T-cell (primary cell): ENCODE data around the gene IL36B. TPM values are rescaled to one million over a fixed set of nuclear protein-coding genes. Genes with fewer than 3 reads are reported as not detected.

ENCODE experiments used
- ATAC-seq, 4 experiments: fragments of 200-7000 bp in 3 of 4; fragments of 150-1000 bp in 1 of 4; cut with Tn5 transposase; replicated peaks in 1 of 4; 1 replicate in 3 of 4; 2 replicates in 1 of 4; pipeline ENCODE4 v1.10.0; 2021; ENCODE audit warnings: moderate library complexity in 3 of 4, mild to moderate bottlenecking in 2 of 4, moderate number of reproducible peaks in 1 of 4
- CTCF ChIA-PET, 2 donors: fragments of 300-600 bp; sonication (Branson Sonifier 250); formaldehyde crosslinking; loops; one replicate each; lab custom pipeline; 2022; ENCODE audit warnings: antibody characterized with exemption in 2 of 2; lab: Charles Lee
- POLR2A ChIA-PET, 2 donors: fragments of 300-600 bp; sonication (Branson Sonifier 250); formaldehyde crosslinking; loops; one replicate each; lab custom pipeline; 2022; ENCODE audit warnings: antibody characterized with exemption in 2 of 2; lab: Charles Lee
- DNase-seq, 35 experiments: peaks; one replicate each; pipeline versions ENCODE4 v3.0.0 to v3.0.0-alpha.2; 2013 to 2023
- H3K27ac ChIP-seq: one replicate; pipeline ENCODE4 v1.5.1; 2013; ENCODE audit warnings: low read length
- H3K27me3 ChIP-seq, 2 experiments: replicated peaks in 1 of 2; 1 replicate in 1 of 2; 2 replicates in 1 of 2; pipeline versions ENCODE4 v1.6.1 to v1.7.0; 2013; ENCODE audit warnings: low read length in 1 of 2, mixed read lengths in 1 of 2; ENCODE audit not compliant: control insufficient read depth in 2 of 2, insufficient read depth in 2 of 2; ENCODE audit errors: extremely low read depth in 1 of 2
- H3K36me3 ChIP-seq, 2 donors: 1 replicate in 1 of 2; 2 replicates in 1 of 2; pipeline versions ENCODE4 v1.6.1 to v1.7.0; 2013; ENCODE audit warnings: low read length in 1 of 2; ENCODE audit not compliant: control insufficient read depth in 2 of 2, insufficient read depth in 1 of 2; ENCODE audit errors: extremely low read depth in 1 of 2
- H3K4me1 ChIP-seq, 2 experiments: 1 replicate in 1 of 2; 2 replicates in 1 of 2; pipeline versions ENCODE4 v1.6.1 to v1.7.0; 2013; ENCODE audit warnings: low read length in 2 of 2, mixed read lengths in 1 of 2; ENCODE audit not compliant: insufficient read depth in 2 of 2, control insufficient read depth in 1 of 2; ENCODE audit errors: extremely low read depth in 1 of 2
- H3K4me3 ChIP-seq, 2 donors: 1 replicate in 1 of 2; 2 replicates in 1 of 2; pipeline versions ENCODE4 v1.5.1 to v1.7.0; 2013; ENCODE audit warnings: mild to moderate bottlenecking in 2 of 2, low read length in 1 of 2, moderate library complexity in 1 of 2; ENCODE audit not compliant: control insufficient read depth in 1 of 2; ENCODE audit errors: extremely low read depth in 1 of 2
- H3K9me3 ChIP-seq: 2 replicates; pipeline ENCODE4 v1.7.0; 2013
- H3K27ac Mint-ChIP-seq, 2 donors: one replicate each; pipeline ENCODE4 v1.8.0; 2020 to 2021; ENCODE audit warnings: mild to moderate bottlenecking in 2 of 2, mixed read lengths in 2 of 2
- H3K27me3 Mint-ChIP-seq, 2 donors: one replicate each; pipeline ENCODE4 v1.8.0; 2021 to 2022; ENCODE audit warnings: mixed read lengths in 2 of 2
- H3K36me3 Mint-ChIP-seq: one replicate; pipeline ENCODE4 v1.8.0; 2021; ENCODE audit warnings: mixed read lengths
- H3K4me1 Mint-ChIP-seq, 3 donors: one replicate each; pipeline ENCODE4 v1.8.0; 2020 to 2022; ENCODE audit warnings: mixed read lengths in 3 of 3, mild to moderate bottlenecking in 1 of 3
- H3K4me3 Mint-ChIP-seq, 3 donors: one replicate each; pipeline ENCODE4 v1.8.0; 2020 to 2022; ENCODE audit warnings: mild to moderate bottlenecking in 3 of 3, mixed read lengths in 3 of 3, moderate library complexity in 3 of 3
- H3K9me3 Mint-ChIP-seq, 3 donors: one replicate each; pipeline ENCODE4 v1.8.0; 2020 to 2022; ENCODE audit warnings: mixed read lengths in 3 of 3
- WGBS: methylation state at CpG from one replicate; pipeline ENCODE4 v1.1.5; 2013; ENCODE audit warnings: missing lambda C conversion rate; ENCODE audit not compliant: insufficient coverage; 5-methylcytosine and 5-hydroxymethylcytosine counted together
- total RNA-seq, 35 experiments: library from RNA in 6 of 35; stranded (reverse) in 6 of 35; fragments of 120-200 nt in 1 of 35; gene quantifications; one replicate each; pipeline versions ENCODE4 v1.2.1 to v1.2.4 and lab custom pipeline; 2013 to 2026

Gene IL36B
- total RNA-seq, 5 donors from 2014 or later (not counting 1 experiment from before 2014, with no cell fraction given), result not detected

DNA sequence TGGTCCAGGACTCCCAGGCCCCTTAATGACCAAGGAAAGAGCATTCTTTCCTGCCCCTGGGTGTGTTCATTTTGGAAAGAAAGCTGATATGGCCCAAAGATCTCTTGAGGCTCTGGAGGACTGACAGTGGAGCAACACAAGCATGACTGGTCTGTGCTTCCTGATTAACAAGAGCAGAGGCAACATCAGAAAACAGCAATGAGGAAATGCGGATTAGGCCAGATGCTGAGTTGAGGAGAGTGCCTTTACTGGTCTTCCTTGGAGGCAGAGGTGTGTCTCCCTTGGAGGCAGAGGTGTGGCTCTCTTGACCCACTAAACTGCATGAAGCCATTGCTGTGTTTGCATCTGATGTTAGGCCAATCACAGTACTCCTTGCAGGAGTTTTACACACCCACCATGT, 19.9 kb downstream of the IL36B start:
- Mint-ChIP-seq H3K4me3 (no peak overlapping the region), H3K9me3 (no peaks in the 10 kb centered on the region), H3K36me3 (no peaks in the 10 kb centered on the region), H3K27me3 (peaks cover 4 to 11% of the 10 kb centered on the region in 2 donors), H3K4me1 (no peaks in the 10 kb centered on the region), H3K27ac (no peak overlapping the region)
- WGBS, result 89% methylated on average over 1 of the region's 1 CpG
- ATAC-seq, result no peak
- Histone ChIP-seq H3K27me3 (peaks cover 0 to 6% of the 10 kb centered on the region in 2 experiments), H3K4me3 (no peak overlapping the region), H3K4me1 (no peaks in the 10 kb centered on the region), H3K27ac (no peak overlapping the region), H3K36me3 (no peaks in the 10 kb centered on the region), H3K9me3 (no peaks in the 10 kb centered on the region)
- CTCF ChIA-PET, result no interaction called here
- DNase-seq, result no peak
- POLR2A ChIA-PET, result interaction anchor here in 1 of 2 donors (0.7 kb wide), 1 partner anchor 41 kb away, joined by 3 read pairs; no protein-coding TSS in a partner anchor

- Histone ChIP-seq H3K27ac (no peak overlapping the region), H3K9me3 (no peaks in the 10 kb centered on the region), H3K27me3 (peaks cover 0 to 3% of the 10 kb centered on the region in 2 experiments), H3K36me3 (no peaks in the 10 kb centered on the region), H3K4me1 (no peaks in the 10 kb centered on the region), H3K4me3 (no peak overlapping the region)
- no peak for ATAC-seq
- H3K27me3 Mint-ChIP-seq, result peaks cover 14% of the 10 kb centered on the region in 2 donors
- H3K27ac Mint-ChIP-seq, result no peak overlapping the region
- ChIA-PET POLR2A (no interaction called here), CTCF (no interaction called here)
- no peaks in the 10 kb centered on the region for H3K9me3 Mint-ChIP-seq
- H3K4me1 Mint-ChIP-seq, result no peaks in the 10 kb centered on the region
- no peaks in the 10 kb centered on the region for H3K36me3 Mint-ChIP-seq
- 0% methylated on average over 1 of the region's 1 CpG for WGBS
- DNase-seq, result no peak
- H3K4me3 Mint-ChIP-seq, result no peak overlapping the region
These were observed 24.6 kb downstream of the IL36B start for GRCh38 chr2:113028112-113028511.

GRCh38 chr2:113027691-113028090, 25.0 kb downstream of the IL36B start:
- peaks cover 14% of the 10 kb centered on the region in 2 donors for H3K27me3 Mint-ChIP-seq

GRCh38 chr2:113025737-113026136, 26.9 kb downstream of the IL36B start:
- H3K4me3 ChIP-seq, result no peak overlapping the region
- Mint-ChIP-seq H3K27me3 (peaks cover 14% of the 10 kb centered on the region in 2 donors), H3K36me3 (no peaks in the 10 kb centered on the region), H3K27ac (no peak overlapping the region), H3K4me3 (no peak overlapping the region), H3K9me3 (no peaks in the 10 kb centered on the region), H3K4me1 (no peaks in the 10 kb centered on the region)
- H3K9me3 ChIP-seq, result no peaks in the 10 kb centered on the region
- ATAC-seq, result no peak
- CTCF ChIA-PET, result no interaction called here
- H3K27me3 ChIP-seq, result peaks cover 0 to 3% of the 10 kb centered on the region in 2 experiments
- no peaks in the 10 kb centered on the region for H3K4me1 ChIP-seq
- WGBS, result 27% methylated on average over 1 of the region's 2 CpGs
- DNase-seq, result no peak
- no peaks in the 10 kb centered on the region for H3K36me3 ChIP-seq
- H3K27ac ChIP-seq, result no peak overlapping the region
- POLR2A ChIA-PET, result no interaction called here

More at GRCh38 chr2:113027691-113028090, 25.0 kb downstream of the IL36B start:
- Histone ChIP-seq H3K27me3 (peaks cover 0 to 3% of the 10 kb centered on the region in 2 experiments), H3K4me1 (no peaks in the 10 kb centered on the region), H3K4me3 (no peak overlapping the region), H3K27ac (no peak overlapping the region), H3K9me3 (no peaks in the 10 kb centered on the region), H3K36me3 (no peaks in the 10 kb centered on the region)
- ATAC-seq (no peak), DNase-seq (no peak)
- Mint-ChIP-seq H3K9me3 (no peaks in the 10 kb centered on the region), H3K27ac (no peak overlapping the region), H3K4me1 (no peaks in the 10 kb centered on the region), H3K36me3 (no peaks in the 10 kb centered on the region), H3K4me3 (no peak overlapping the region)
- WGBS, result 54% methylated on average over 1 of the region's 2 CpGs
- ChIA-PET POLR2A (no interaction called here), CTCF (no interaction called here)

- Mint-ChIP-seq H3K27ac (no peak overlapping the region), H3K36me3 (no peaks in the 10 kb centered on the region), H3K9me3 (no peaks in the 10 kb centered on the region), H3K4me3 (no peak overlapping the region), H3K4me1 (no peaks in the 10 kb centered on the region), H3K27me3 (peaks cover 14 to 16% of the 10 kb centered on the region in 2 donors)
- POLR2A ChIA-PET, result no interaction called here
- WGBS, result 88% methylated on average over 1 of the region's 2 CpGs
- Histone ChIP-seq H3K27me3 (peaks cover 0 to under 1% of the 10 kb centered on the region in 2 experiments), H3K36me3 (no peaks in the 10 kb centered on the region), H3K9me3 (no peaks in the 10 kb centered on the region), H3K4me3 (no peak overlapping the region), H3K27ac (no peak overlapping the region), H3K4me1 (no peaks in the 10 kb centered on the region)
- no peak for DNase-seq
- no peak for ATAC-seq
- CTCF ChIA-PET, result no interaction called here
These were observed 27.9 kb downstream of the IL36B start for GRCh38 chr2:113024764-113025163.

DNA sequence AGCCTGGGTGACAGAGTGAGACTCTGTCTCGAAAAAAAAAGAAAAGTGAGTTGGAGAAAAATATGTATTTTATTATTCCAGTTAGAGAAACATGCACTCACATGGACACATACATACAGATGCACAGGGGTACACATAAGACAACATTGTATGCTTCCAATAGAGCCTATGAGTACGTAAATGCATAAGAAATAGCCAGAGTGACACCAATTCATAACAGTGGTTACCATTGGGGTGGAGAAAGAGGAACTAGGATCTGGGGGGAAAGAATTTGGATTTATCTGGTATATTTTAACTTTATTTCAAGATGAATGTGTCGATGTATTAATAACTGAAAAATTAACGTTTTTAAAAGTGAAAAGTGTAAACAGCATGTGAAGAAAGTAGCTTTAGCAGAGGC, 31.4 kb downstream of the IL36B start:
- H3K9me3 ChIP-seq, result no peaks in the 10 kb centered on the region
- no peak overlapping the region for H3K4me3 Mint-ChIP-seq
- ChIA-PET CTCF (interaction anchor here in 1 of 2 donors (0.6 kb wide), 1 partner anchor 16 kb away, joined by 4 read pairs; no protein-coding TSS in a partner anchor), POLR2A (no interaction called here)
- H3K27ac Mint-ChIP-seq, result no peak overlapping the region
- H3K4me1 ChIP-seq, result peaks cover 0 to under 1% of the 10 kb centered on the region in 2 experiments
- DNase-seq (no peak), ATAC-seq (no peak)
- no peak overlapping the region for H3K4me3 ChIP-seq
- no peaks in the 10 kb centered on the region for H3K36me3 Mint-ChIP-seq
- no peaks in the 10 kb centered on the region for H3K27me3 ChIP-seq
- peaks cover 6 to 16% of the 10 kb centered on the region in 2 donors for H3K27me3 Mint-ChIP-seq
- 24% methylated on average over 2 of the region's 4 CpGs for WGBS
- H3K27ac ChIP-seq, result no peak overlapping the region
- H3K4me1 Mint-ChIP-seq, result peaks cover 2 to 12% (median 3%) of the 10 kb centered on the region in 3 donors
- H3K9me3 Mint-ChIP-seq, result peaks cover 0 to 8% (median 7%) of the 10 kb centered on the region in 3 donors
- H3K36me3 ChIP-seq, result no peaks in the 10 kb centered on the region
